Measurements from ENCODE around the gene CASK. TPM values are rescaled to one million over a fixed set of nuclear protein-coding genes. Genes with fewer than 3 reads are reported as not detected.
"Not testable (repeated sequence)": the region's sequence is repeated elsewhere in the genome, so short reads cannot be mapped to it uniquely, and the experiment has no call there.

Gene CASK
- total RNA-seq, 1 experiment from 2014 or later, result 33.5 TPM

GRCh38 chrX:41721590-41721989 lies 201.8 kb downstream of the CASK start:
- ChIA-PET POLR2A (ENCODE audit: low non-redundant PET) (no interaction called here), CTCF (no interaction called here)

GRCh38 chrX:41720125-41720779 lies 203.1 kb downstream of the CASK start:
- no peaks in the 10 kb centered on the region for H3K4me1 ChIP-seq (ENCODE audit: insufficient read depth, low read length, poor library complexity, severe bottlenecking)
- no peak overlapping the region for H3K27ac ChIP-seq (ENCODE audit: low read depth, low read length, poor library complexity, severe bottlenecking)
- intact Hi-C loops (cut with micrococcal nuclease; ENCODE audit: unreplicated experiment), result no loop called here

More at GRCh38 chrX:41721590-41721989, 201.8 kb downstream of the CASK start:
- no peak for DNase-seq (ENCODE audit: low spot score)
- Histone ChIP-seq H3K27me3 (replicated peaks; ENCODE audit: insufficient read depth, low read depth, low read length, poor library complexity) (no peaks in the 10 kb centered on the region), H3K4me1 (ENCODE audit: insufficient read depth, low read length, poor library complexity, severe bottlenecking) (no peaks in the 10 kb centered on the region), H3K4me3 (ENCODE audit: low read depth, low read length, poor library complexity, severe bottlenecking) (no peak overlapping the region), H3K27ac (ENCODE audit: low read depth, low read length, poor library complexity, severe bottlenecking) (no peak overlapping the region), H3K9me3 (ENCODE audit: low read depth, low read length, poor library complexity, severe bottlenecking) (peaks cover 4% of the 10 kb centered on the region), H3K36me3 (ENCODE audit: insufficient read depth, low read length, poor library complexity, severe bottlenecking) (no peaks in the 10 kb centered on the region)
- no peak for TF ChIP-seq EZH2 (IDR thresholded peaks at IDR 0.05; ENCODE audit: borderline replicate concordance, low read depth, low read length, poor library complexity, severe bottlenecking)
- TF ChIP-seq CTCF (conservative IDR thresholded peaks at IDR 0.05; ENCODE audit: low read depth, low read length), result no peak
- intact Hi-C loops (cut with micrococcal nuclease; ENCODE audit: unreplicated experiment), result no loop called here
- BruUV-seq (replicated peaks), result no TSS peak

GRCh38 chrX:41719610-41720009 lies 203.7 kb downstream of the CASK start:
- H3K27ac ChIP-seq (ENCODE audit: low read depth, low read length, poor library complexity, severe bottlenecking); H3K4me1 ChIP-seq (ENCODE audit: insufficient read depth, low read length, poor library complexity, severe bottlenecking); BruUV-seq (replicated peaks); H3K36me3 ChIP-seq (ENCODE audit: insufficient read depth, low read length, poor library complexity, severe bottlenecking); CTCF ChIA-PET; H3K9me3 ChIP-seq (ENCODE audit: low read depth, low read length, poor library complexity, severe bottlenecking); H3K27me3 ChIP-seq (replicated peaks; ENCODE audit: insufficient read depth, low read depth, low read length, poor library complexity); DNase-seq (ENCODE audit: low spot score); intact Hi-C loops (cut with micrococcal nuclease; ENCODE audit: unreplicated experiment); POLR2A ChIA-PET (ENCODE audit: low non-redundant PET); H3K4me3 ChIP-seq (ENCODE audit: low read depth, low read length, poor library complexity, severe bottlenecking): not testable (repeated sequence)

More at GRCh38 chrX:41720125-41720779, 203.1 kb downstream of the CASK start:
- DNase-seq (ENCODE audit: low spot score), result no peak
- Histone ChIP-seq H3K27me3 (replicated peaks; ENCODE audit: insufficient read depth, low read depth, low read length, poor library complexity) (no peaks in the 10 kb centered on the region), H3K9me3 (ENCODE audit: low read depth, low read length, poor library complexity, severe bottlenecking) (peaks cover 4% of the 10 kb centered on the region), H3K4me3 (ENCODE audit: low read depth, low read length, poor library complexity, severe bottlenecking) (no peak overlapping the region), H3K36me3 (ENCODE audit: insufficient read depth, low read length, poor library complexity, severe bottlenecking) (no peaks in the 10 kb centered on the region)
- no TSS peak for BruUV-seq (replicated peaks)
- ChIA-PET CTCF (no interaction called here), POLR2A (ENCODE audit: low non-redundant PET) (no interaction called here)
- no peak for TF ChIP-seq EZH2 (IDR thresholded peaks at IDR 0.05; ENCODE audit: borderline replicate concordance, low read depth, low read length, poor library complexity, severe bottlenecking)
- TF ChIP-seq CTCF (conservative IDR thresholded peaks at IDR 0.05; ENCODE audit: low read depth, low read length), result no peak

Measured in A673 (cell line).